Lower leg skin (tissue), 3 donors: Measurements from ENCODE around the gene CCDC15.

Experiments
- POLR2A ChIP-seq, 2 donors: fragments of 450-650 bp; IDR thresholded peaks; one replicate each; pipeline ENCODE4 v1.6.1; 2016 to 2017; ENCODE audit warnings: antibody characterized with exemption in 2 of 2, mild to moderate bottlenecking in 1 of 2, moderate library complexity in 1 of 2
- TF ChIP-seq, protein P1 (sequence below), 3 donors: fragments of 450-650 bp; IDR thresholded peaks; one replicate each; pipeline ENCODE4 v1.5.1; 2016; ENCODE audit warnings: antibody characterized with exemption in 3 of 3, mild to moderate bottlenecking in 3 of 3, moderate library complexity in 2 of 3

DNA sequence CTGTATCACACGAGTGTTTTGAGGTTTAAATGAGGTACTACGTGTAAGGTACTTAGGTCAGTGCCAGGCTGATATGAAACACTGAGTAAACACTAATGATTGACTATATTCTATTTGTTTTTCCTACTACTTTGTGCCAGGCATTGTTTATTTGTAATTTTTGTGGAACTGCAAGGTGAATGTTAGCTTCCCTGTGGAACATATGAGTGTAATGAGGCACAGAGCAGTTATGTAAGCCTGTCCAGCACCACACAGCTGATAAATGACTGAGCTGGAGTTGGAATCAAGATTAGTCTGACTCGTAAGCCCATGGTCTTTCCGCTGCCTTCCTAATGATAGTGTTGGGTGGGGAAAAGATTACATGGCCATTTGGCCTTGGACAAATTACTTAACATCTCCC is 115.0 kb downstream of the CCDC15 start:
- TF ChIP-seq, protein P1, sequence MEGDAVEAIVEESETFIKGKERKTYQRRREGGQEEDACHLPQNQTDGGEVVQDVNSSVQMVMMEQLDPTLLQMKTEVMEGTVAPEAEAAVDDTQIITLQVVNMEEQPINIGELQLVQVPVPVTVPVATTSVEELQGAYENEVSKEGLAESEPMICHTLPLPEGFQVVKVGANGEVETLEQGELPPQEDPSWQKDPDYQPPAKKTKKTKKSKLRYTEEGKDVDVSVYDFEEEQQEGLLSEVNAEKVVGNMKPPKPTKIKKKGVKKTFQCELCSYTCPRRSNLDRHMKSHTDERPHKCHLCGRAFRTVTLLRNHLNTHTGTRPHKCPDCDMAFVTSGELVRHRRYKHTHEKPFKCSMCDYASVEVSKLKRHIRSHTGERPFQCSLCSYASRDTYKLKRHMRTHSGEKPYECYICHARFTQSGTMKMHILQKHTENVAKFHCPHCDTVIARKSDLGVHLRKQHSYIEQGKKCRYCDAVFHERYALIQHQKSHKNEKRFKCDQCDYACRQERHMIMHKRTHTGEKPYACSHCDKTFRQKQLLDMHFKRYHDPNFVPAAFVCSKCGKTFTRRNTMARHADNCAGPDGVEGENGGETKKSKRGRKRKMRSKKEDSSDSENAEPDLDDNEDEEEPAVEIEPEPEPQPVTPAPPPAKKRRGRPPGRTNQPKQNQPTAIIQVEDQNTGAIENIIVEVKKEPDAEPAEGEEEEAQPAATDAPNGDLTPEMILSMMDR (IDR thresholded peaks at IDR 0.05), result no peak
- TF ChIP-seq POLR2A (IDR thresholded peaks at IDR 0.05), result no peak
